Panc1 (cell line): Measurements from ENCODE around the gene MUC5B. TPM values are rescaled to one million over a fixed set of nuclear protein-coding genes. Genes with fewer than 3 reads are reported as not detected.

ENCODE experiments used
- ATAC-seq: fragments of 200-7000 bp; cut with Tn5 transposase; 2 replicates; pipeline ENCODE4 v1.9.1; 2020; ENCODE audit warnings: mild to moderate bottlenecking, moderate library complexity
- BruUV-seq: library from RNA; stranded (reverse); fragments of 400-500 nt; replicated peaks from 2 replicates; lab custom pipeline; 2021; lab: Mats Ljungman, UMichigan
- CTCF ChIA-PET: fragments of 300-600 bp; sonication (Branson Sonifier 250); formaldehyde crosslinking; loops from one replicate; lab custom pipeline; 2022; ENCODE audit warnings: antibody characterized with exemption; lab: Charles Lee
- POLR2A ChIA-PET: fragments of 300-600 bp; sonication (Branson Sonifier 250); formaldehyde crosslinking; loops from one replicate; lab custom pipeline; 2022; ENCODE audit warnings: antibody characterized with exemption; lab: Charles Lee
- DNase-seq: peaks from one replicate; pipeline ENCODE4 v3.0.0-alpha.2; 2010; ENCODE audit warnings: low read depth, low spot score
- H3K27ac ChIP-seq: 2 replicates; pipeline ENCODE4 v1.5.1; 2011; ENCODE audit warnings: mild to moderate bottlenecking, low read length, inconsistent platforms
- H3K27me3 ChIP-seq: fragments of 200-500 bp; sonication (Bioruptor generic); 2 replicates; pipeline ENCODE4 v1.6.0; 2014; ENCODE audit warnings: low read length, inconsistent platforms; ENCODE audit not compliant: control insufficient read depth, insufficient read depth
- H3K36me3 ChIP-seq: fragments of 200-500 bp; sonication (Bioruptor generic); 2 replicates; pipeline ENCODE4 v1.5.1; 2014; ENCODE audit warnings: inconsistent platforms, mild to moderate bottlenecking, low read length, moderate library complexity; ENCODE audit not compliant: control insufficient read depth, insufficient read depth
- H3K4me1 ChIP-seq: 2 replicates; pipeline ENCODE4 v1.5.1; 2011; ENCODE audit warnings: inconsistent platforms, mild to moderate bottlenecking, low read length, moderate library complexity; ENCODE audit not compliant: control insufficient read depth, insufficient read depth
- H3K4me3 ChIP-seq, 2 experiments: 2 replicates each; pipeline ENCODE4 v1.5.1; 2011 to 2012; ENCODE audit warnings: low read depth in 2 of 2, low read length in 2 of 2, mild to moderate bottlenecking in 2 of 2, inconsistent platforms in 1 of 2, moderate library complexity in 1 of 2
- H3K9me3 ChIP-seq: fragments of 200-500 bp; sonication (Bioruptor generic); 2 replicates; pipeline ENCODE4 v1.5.1; 2014; ENCODE audit warnings: low read depth, mild to moderate bottlenecking, inconsistent platforms, low read length, moderate library complexity; ENCODE audit not compliant: control insufficient read depth, insufficient read depth
- CTCF ChIP-seq: fragments of 450-650 bp; IDR thresholded peaks from 2 replicates; pipeline ENCODE4 v1.5.1; 2017; ENCODE audit warnings: mild to moderate bottlenecking
- POLR2AphosphoS5 ChIP-seq: IDR thresholded peaks from 2 replicates; pipeline ENCODE4 v1.6.1; 2012; ENCODE audit warnings: mild to moderate bottlenecking, low read depth, low read length, moderate library complexity
- REST ChIP-seq, 2 experiments: IDR thresholded peaks; 2 replicates each; pipeline ENCODE4 v1.6.1; 2011 to 2012; ENCODE audit warnings: low read depth in 2 of 2, control low read depth in 1 of 2, low read length in 1 of 2, mild to moderate bottlenecking in 1 of 2, moderate library complexity in 1 of 2; ENCODE audit not compliant: insufficient read depth in 1 of 2
- SIN3A ChIP-seq: IDR thresholded peaks from 2 replicates; pipeline ENCODE4 v1.6.1; 2012; ENCODE audit warnings: low read depth, mild to moderate bottlenecking, low read length, moderate library complexity, borderline replicate concordance; ENCODE audit not compliant: insufficient read depth
- TCF7L2 ChIP-seq: IDR thresholded peaks from 2 replicates; pipeline ENCODE4 v1.6.1; 2011; ENCODE audit warnings: mild to moderate bottlenecking, low read depth, low read length, inconsistent platforms
- in situ Hi-C: cut with HindIII; loops from 2 replicates; pipeline ENCODE4 v1.10.0; 2016; ENCODE audit warnings: low sequenced_read_pairs, low pct_unique_long_range_greater_than_20kb
- intact Hi-C: fragments of 100-400 bp; cut with micrococcal nuclease; formaldehyde crosslinking; loops from one replicate; pipeline ENCODE4 v1.10.0; 2022; ENCODE audit not compliant: unreplicated experiment
- total RNA-seq: library from RNA; stranded (reverse); gene quantifications from one replicate; pipeline ENCODE4 v1.2.1, GENCODE V29; 2021; ENCODE audit not compliant: unreplicated experiment

Gene MUC5B
- total RNA-seq, 1 experiment from 2014 or later = 1.2 TPM

GRCh38 chr11:1220941-1221721 lies 1.7 kb upstream of the MUC5B start:
- TF ChIP-seq CTCF (no peak), SIN3A (no peak)
- BruUV-seq = no TSS peak
- POLR2A ChIA-PET = no interaction called here
- ATAC-seq (no peak), DNase-seq (no peak)
- H3K4me3 ChIP-seq = no peak overlapping the region
- intact Hi-C loops (loop anchor here (10.0 kb wide), 1 partner anchor 106 kb away; no protein-coding TSS in a partner anchor), in situ Hi-C loops (no loop called here)
- CTCF ChIA-PET = no interaction called here
- H3K4me1 ChIP-seq = peaks cover 29% of the 10 kb centered on the region
- no peaks in the 10 kb centered on the region for H3K27me3 ChIP-seq
- H3K36me3 ChIP-seq = no peaks in the 10 kb centered on the region
- H3K27ac ChIP-seq = no peak overlapping the region
- H3K9me3 ChIP-seq = no peaks in the 10 kb centered on the region

GRCh38 chr11:1221848-1222311 lies 986 bp upstream of the MUC5B start:
- intact Hi-C loops = loop anchor here (10.0 kb wide), 1 partner anchor 107 kb away; no protein-coding TSS in a partner anchor
- POLR2A ChIA-PET = no interaction called here
- no peaks in the 10 kb centered on the region for H3K36me3 ChIP-seq
- peaks cover 29% of the 10 kb centered on the region for H3K4me1 ChIP-seq
- BruUV-seq = no TSS peak
- H3K27me3 ChIP-seq = no peaks in the 10 kb centered on the region
- no peak for DNase-seq
- TF ChIP-seq REST (IDR thresholded peaks at IDR 0.05; ENCODE audit: insufficient read depth in 1 of 2, low read depth in 2 of 2, low read length in 1 of 2) (no peak), POLR2AphosphoS5 (no peak), TCF7L2 (no peak), CTCF (no peak), SIN3A (no peak)
- no peaks in the 10 kb centered on the region for H3K9me3 ChIP-seq
- CTCF ChIA-PET = interaction anchor here (0.7 kb wide), 1 partner anchor 130 kb away, joined by 3 read pairs; no protein-coding TSS in a partner anchor
- no peak for ATAC-seq
- H3K4me3 ChIP-seq = no peak overlapping the region
- in situ Hi-C loops = no loop called here
- H3K27ac ChIP-seq = no peak overlapping the region
